Fibroblast of lung (primary cell): Measurements from ENCODE around the gene SAP30BP. TPM values are rescaled to one million over a fixed set of nuclear protein-coding genes. Genes with fewer than 3 reads are reported as not detected.
A peak's percentile ranks its signal among the peaks of the same experiment; 100 is the strongest.

Experiments
- DNase-seq, 2 donors: peaks; one replicate each; pipeline versions ENCODE4 v3.0.0 to v3.0.0-alpha.2; 2010; ENCODE audit warnings: low read depth in 2 of 2
- H2AFZ ChIP-seq: 2 replicates; pipeline ENCODE4 v1.5.1; 2012; ENCODE audit warnings: low read length, control low read depth, inconsistent platforms
- H3K27ac ChIP-seq: 2 replicates; pipeline ENCODE4 v1.5.1; 2011; ENCODE audit warnings: low read length, control low read depth; ENCODE audit not compliant: insufficient read depth
- H3K27me3 ChIP-seq: 2 replicates; pipeline ENCODE4 v1.5.1; 2011; ENCODE audit warnings: mild to moderate bottlenecking, low read length; ENCODE audit not compliant: control insufficient read depth, insufficient read depth
- H3K36me3 ChIP-seq: 2 replicates; pipeline ENCODE4 v1.5.1; 2011; ENCODE audit warnings: low read length; ENCODE audit not compliant: control insufficient read depth, insufficient read depth
- H3K4me1 ChIP-seq: 2 replicates; pipeline ENCODE4 v1.5.1; 2011; ENCODE audit warnings: low read length; ENCODE audit not compliant: control insufficient read depth, insufficient read depth; ENCODE audit errors: extremely low read depth
- H3K4me2 ChIP-seq: 2 replicates; pipeline ENCODE4 v1.5.1; 2011; ENCODE audit warnings: low read length, control low read depth; ENCODE audit not compliant: insufficient read depth; ENCODE audit errors: extremely low read depth
- H3K4me3 ChIP-seq, 4 experiments: fragments of 200-600 bp in 1 of 4; sonication (generic) in 1 of 4; replicated peaks in 1 of 4; 2 replicates each; pipeline ENCODE4 v1.5.1; 2011 to 2016; ENCODE audit warnings: low read length in 4 of 4, low read depth in 3 of 4, mild to moderate bottlenecking in 3 of 4, control low read depth in 2 of 4, inconsistent platforms in 1 of 4, mixed read lengths in 1 of 4; ENCODE audit not compliant: insufficient read depth in 1 of 4; ENCODE audit errors: control extremely low read depth in 1 of 4
- H3K79me2 ChIP-seq: 2 replicates; pipeline ENCODE4 v1.5.1; 2012; ENCODE audit warnings: mild to moderate bottlenecking, low read length, inconsistent platforms; ENCODE audit not compliant: control insufficient read depth, insufficient read depth
- H3K9ac ChIP-seq: 2 replicates; pipeline ENCODE4 v1.5.1; 2011; ENCODE audit warnings: mild to moderate bottlenecking, low read length, control low read depth; ENCODE audit not compliant: insufficient read depth
- H3K9me3 ChIP-seq: 2 replicates; pipeline ENCODE4 v1.5.1; 2012; ENCODE audit warnings: low read depth, low read length; ENCODE audit not compliant: control insufficient read depth, insufficient read depth
- H4K20me1 ChIP-seq: 2 replicates; pipeline ENCODE4 v1.5.1; 2011; ENCODE audit warnings: low read length; ENCODE audit not compliant: control insufficient read depth, insufficient read depth; ENCODE audit errors: extremely low read depth
- CTCF ChIP-seq, 2 donors: IDR thresholded peaks in 1 of 2; conservative IDR thresholded peaks in 1 of 2; 1 replicate in 1 of 2; 2 replicates in 1 of 2; pipeline ENCODE4 v1.5.1; 2011 to 2012; ENCODE audit warnings: low read length in 2 of 2, control low read depth in 1 of 2, inconsistent platforms in 1 of 2, low read depth in 1 of 2, mild to moderate bottlenecking in 1 of 2
- EZH2 ChIP-seq: IDR thresholded peaks from 2 replicates; pipeline ENCODE4 v1.5.1; 2012; ENCODE audit warnings: low read length, control low read depth, mild to moderate bottlenecking; ENCODE audit errors: missing control alignments
- polyA plus RNA-seq, 2 donors: library from polyadenylated mRNA; depleted of rRNA in 1 of 2; stranded (reverse) in 1 of 2; unstranded in 1 of 2; fragments of >200 nt; gene quantifications; 2 replicates each; pipeline ENCODE4 v1.2.1, GENCODE V29; 2011 to 2012; ENCODE audit warnings: missing spikeins in 1 of 2
- total RNA-seq: library from RNA; depleted of rRNA; stranded (reverse); fragments of >200 nt; gene quantifications from 2 replicates; pipeline ENCODE4 v1.2.1, GENCODE V29; 2014

Gene SAP30BP
- total and polyA plus RNA-seq, 2 donors (not counting 1 experiment from before 2014, with no cell fraction given) = 43.9 to 61.0 TPM

GRCh38 chr17:75688209-75688825 is 21.2 kb downstream of the SAP30BP start:
- DNase-seq = peak in 1 of 2 donors; percentile 71
- H4K20me1 ChIP-seq = no peaks in the 10 kb centered on the region
- H3K4me1 ChIP-seq = peaks cover 8% of the 10 kb centered on the region
- no peaks in the 10 kb centered on the region for H3K9me3 ChIP-seq
- H3K4me2 ChIP-seq = no peak overlapping the region
- peaks cover 61% of the 10 kb centered on the region for H3K79me2 ChIP-seq
- H3K9ac ChIP-seq = no peak overlapping the region
- H3K36me3 ChIP-seq = peaks cover 15% of the 10 kb centered on the region
- TF ChIP-seq CTCF (conservative IDR thresholded peaks at IDR 0.05 in 1 of 2, IDR thresholded peaks at IDR 0.05 in 1 of 2; ENCODE audit: low read depth in 1 of 2, low read length in 2 of 2) (no peak), EZH2 (no peak)
- H2AFZ ChIP-seq = no peak overlapping the region
- no peak overlapping the region for H3K27ac ChIP-seq
- no peak overlapping the region for H3K4me3 ChIP-seq
- no peaks in the 10 kb centered on the region for H3K27me3 ChIP-seq

- Histone ChIP-seq H3K4me1 (no peaks in the 10 kb centered on the region), H3K4me2 (no peak overlapping the region), H3K27ac (no peak overlapping the region), H3K27me3 (no peaks in the 10 kb centered on the region), H3K36me3 (peaks cover 16% of the 10 kb centered on the region), H3K9me3 (no peaks in the 10 kb centered on the region), H2AFZ (no peak overlapping the region), H4K20me1 (no peaks in the 10 kb centered on the region), H3K9ac (no peak overlapping the region), H3K4me3 (no peak overlapping the region), H3K79me2 (peaks cover 52% of the 10 kb centered on the region)
- no peak for DNase-seq
- TF ChIP-seq CTCF (conservative IDR thresholded peaks at IDR 0.05 in 1 of 2, IDR thresholded peaks at IDR 0.05 in 1 of 2; ENCODE audit: low read depth in 1 of 2, low read length in 2 of 2) = no peak
- no peak for TF ChIP-seq EZH2
These were observed 22.3 kb downstream of the SAP30BP start for GRCh38 chr17:75689441-75689873.

GRCh38 chr17:75691371-75691791 is 24.2 kb downstream of the SAP30BP start:
- peaks cover 19% of the 10 kb centered on the region for H3K36me3 ChIP-seq
- peaks cover 36% of the 10 kb centered on the region for H3K79me2 ChIP-seq
- no peak overlapping the region for H3K27ac ChIP-seq

More at GRCh38 chr17:75691371-75691791, 24.2 kb downstream of the SAP30BP start:
- Histone ChIP-seq H3K4me3 (no peak overlapping the region), H3K9ac (no peak overlapping the region), H3K4me1 (no peaks in the 10 kb centered on the region), H4K20me1 (no peaks in the 10 kb centered on the region), H3K27me3 (no peaks in the 10 kb centered on the region), H2AFZ (no peak overlapping the region), H3K4me2 (no peak overlapping the region), H3K9me3 (no peaks in the 10 kb centered on the region)
- DNase-seq = peak in 1 of 2 donors; percentile 94
- TF ChIP-seq EZH2 (no peak), CTCF (conservative IDR thresholded peaks at IDR 0.05 in 1 of 2, IDR thresholded peaks at IDR 0.05 in 1 of 2; ENCODE audit: low read depth in 1 of 2, low read length in 2 of 2) (no peak)
